ENCODE measurements around the gene COL20A1.

The COL20A1 gene

GRCh38 chr20:63314566-63315239 is 21.7 kb downstream of the COL20A1 start:
- POLR2A ChIA-PET: no interaction called here
- CTCF ChIA-PET: no interaction called here
- DNase-seq (ENCODE audit: extremely low spot score): no peak
- TF ChIP-seq CTCF (IDR thresholded peaks at IDR 0.05; ENCODE audit: control extremely low read depth, extremely low read depth, low read depth, missing control alignments): no peak

- ChIA-PET POLR2A (no interaction called here), CTCF (no interaction called here)
- TF ChIP-seq CTCF (IDR thresholded peaks at IDR 0.05; ENCODE audit: control extremely low read depth, extremely low read depth, low read depth, missing control alignments): no peak
- no peak for DNase-seq (ENCODE audit: extremely low spot score)
Measured at GRCh38 chr20:63315240-63315689, 22.3 kb downstream of the COL20A1 start.

- CTCF ChIA-PET: interaction anchor here (3.0 kb wide), 1 partner anchor 25 kb away, joined by 9 read pairs; no protein-coding TSS in a partner anchor
- no peak for DNase-seq (ENCODE audit: extremely low spot score)
- POLR2A ChIA-PET: no interaction called here
- no peak for TF ChIP-seq CTCF (IDR thresholded peaks at IDR 0.05; ENCODE audit: control extremely low read depth, extremely low read depth, low read depth, missing control alignments)
Measured at GRCh38 chr20:63315731-63316491, 22.9 kb downstream of the COL20A1 start.

- no peak for DNase-seq (ENCODE audit: extremely low spot score)
- ChIA-PET POLR2A (no interaction called here), CTCF (interaction anchor here (3.0 kb wide), 1 partner anchor 26 kb away, joined by 9 read pairs; no protein-coding TSS in a partner anchor)
- no peak for TF ChIP-seq CTCF (IDR thresholded peaks at IDR 0.05; ENCODE audit: control extremely low read depth, extremely low read depth, low read depth, missing control alignments)
Measured at GRCh38 chr20:63316502-63316921, 23.5 kb downstream of the COL20A1 start.

- DNase-seq (ENCODE audit: extremely low spot score): no peak
- TF ChIP-seq CTCF (IDR thresholded peaks at IDR 0.05; ENCODE audit: control extremely low read depth, extremely low read depth, low read depth, missing control alignments): no peak
- POLR2A ChIA-PET: no interaction called here
- CTCF ChIA-PET: interaction anchor here (0.7 to 3.0 kb wide), 2 partner anchors 26 to 94 kb away, joined by 3 to 9 read pairs; no protein-coding TSS in a partner anchor
Measured at GRCh38 chr20:63317061-63317460, 24.1 kb downstream of the COL20A1 start.

- POLR2A ChIA-PET: no interaction called here
- no peak for TF ChIP-seq CTCF (IDR thresholded peaks at IDR 0.05; ENCODE audit: control extremely low read depth, extremely low read depth, low read depth, missing control alignments)
- CTCF ChIA-PET: interaction anchor here (0.7 to 3.0 kb wide), 2 partner anchors 27 to 94 kb away, joined by 3 to 9 read pairs; no protein-coding TSS in a partner anchor
- DNase-seq (ENCODE audit: extremely low spot score): no peak
Measured at GRCh38 chr20:63317601-63318291, 24.8 kb downstream of the COL20A1 start.
